Hippocampal formation (tissue), 2 donors: Measurements from ENCODE around the gene CEACAM21.
"Not testable (repeated sequence)": the region's sequence is repeated elsewhere in the genome, so short reads cannot be mapped to it uniquely, and the experiment has no call there.

Experiments used
- DNase-seq, 2 donors: peaks; one replicate each; lab custom pipeline; 2025; lab: John Stamatoyannopoulos, UW

Gene CEACAM21

DNA sequence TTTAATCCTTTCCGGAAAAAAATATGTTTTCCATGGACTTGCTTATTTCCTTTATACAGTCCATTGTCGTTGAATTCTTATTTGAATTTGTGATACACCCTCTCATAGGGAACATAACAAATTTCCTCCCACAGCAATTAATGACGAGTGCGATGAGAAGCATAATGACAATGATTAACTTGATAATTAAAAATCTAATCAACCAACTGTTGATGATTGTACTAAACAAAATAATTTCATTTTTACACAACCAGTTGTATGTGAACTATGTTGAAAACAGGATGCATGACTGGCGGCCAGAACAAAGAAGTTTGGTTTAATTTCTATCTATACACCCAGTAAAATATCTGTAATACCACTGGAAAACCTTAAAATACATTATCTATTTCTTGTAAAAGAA is 26.1 kb upstream of the CEACAM21 start:
- DNase-seq = no peak

DNA sequence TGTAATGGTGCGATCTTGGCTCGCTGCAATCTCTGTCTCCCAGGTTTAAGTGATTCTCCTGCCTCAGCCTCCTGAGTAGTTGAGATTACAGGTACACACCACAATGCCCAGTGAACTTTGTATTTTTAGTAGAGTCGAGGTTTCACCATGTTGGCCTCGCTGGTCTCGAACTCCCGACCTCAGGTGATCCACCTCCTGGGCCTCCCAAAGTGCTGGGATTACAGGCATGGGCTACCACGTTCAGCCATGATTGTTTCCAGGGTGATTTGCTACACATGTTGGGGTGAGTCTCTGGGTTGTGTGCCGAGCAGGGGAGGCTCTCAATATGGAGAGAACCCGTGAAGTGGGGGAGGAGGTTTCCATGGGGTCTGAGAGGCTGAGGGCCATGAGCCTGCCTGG is 24.8 kb upstream of the CEACAM21 start:
- DNase-seq = no peak

DNA sequence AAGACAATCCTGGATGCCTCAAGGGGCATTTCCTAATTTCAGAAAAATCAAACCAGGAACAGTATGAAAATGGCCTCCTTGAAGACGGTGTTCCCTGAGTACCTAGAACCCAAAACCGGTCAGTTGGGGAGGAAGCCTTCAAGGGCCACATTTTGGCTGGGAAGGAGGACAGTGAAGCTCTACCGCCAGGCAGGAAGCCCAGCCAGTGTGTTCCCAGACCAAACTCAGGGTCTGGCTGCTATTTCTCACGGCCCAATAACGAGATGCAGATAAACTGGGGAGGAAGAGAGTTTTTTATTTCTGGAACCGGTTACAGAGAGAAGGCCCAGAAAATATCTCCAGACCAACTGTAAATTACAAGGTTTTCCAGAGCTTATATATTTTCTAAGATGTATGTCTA is 24.3 kb upstream of the CEACAM21 start:
- no peak for DNase-seq

DNA sequence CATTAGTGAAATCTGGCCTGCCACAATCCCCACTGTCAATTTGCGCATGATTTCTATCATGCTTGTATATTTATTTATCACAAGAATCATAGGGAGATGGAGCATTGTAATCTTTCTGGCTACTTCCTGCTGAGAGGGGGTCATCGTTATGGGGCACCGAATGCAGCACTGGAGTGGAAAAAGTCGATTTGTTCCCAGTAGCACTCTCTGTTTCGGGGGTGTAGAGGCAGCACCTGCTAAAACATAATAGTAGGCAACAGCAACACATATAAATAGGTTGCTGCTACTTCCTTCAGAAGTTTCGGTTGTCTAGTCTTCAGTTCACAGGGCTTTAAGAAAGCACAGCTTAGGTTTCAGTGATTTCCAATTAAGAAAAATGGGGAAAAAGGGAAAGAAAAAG is 23.4 kb upstream of the CEACAM21 start:
- DNase-seq = no peak

DNA sequence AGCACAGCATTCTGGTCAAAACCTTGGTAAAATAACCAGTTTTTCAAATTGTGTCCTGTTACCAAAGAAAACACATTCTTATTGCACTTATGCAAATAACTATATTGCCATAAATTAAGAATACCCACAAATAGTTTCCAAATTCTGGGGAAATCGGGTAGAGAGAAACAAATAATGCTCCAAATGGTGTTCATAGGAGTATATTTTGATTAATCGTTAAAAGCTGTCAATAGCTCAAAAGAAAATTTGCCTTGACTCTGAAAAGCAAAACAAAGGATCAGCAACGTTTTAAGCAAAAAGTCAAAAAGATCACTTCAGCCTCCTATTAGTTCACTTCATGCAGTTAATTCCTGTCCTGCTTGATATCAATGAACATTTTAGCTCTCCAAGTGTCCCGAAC is 22.2 kb upstream of the CEACAM21 start:
- no peak for DNase-seq

DNA sequence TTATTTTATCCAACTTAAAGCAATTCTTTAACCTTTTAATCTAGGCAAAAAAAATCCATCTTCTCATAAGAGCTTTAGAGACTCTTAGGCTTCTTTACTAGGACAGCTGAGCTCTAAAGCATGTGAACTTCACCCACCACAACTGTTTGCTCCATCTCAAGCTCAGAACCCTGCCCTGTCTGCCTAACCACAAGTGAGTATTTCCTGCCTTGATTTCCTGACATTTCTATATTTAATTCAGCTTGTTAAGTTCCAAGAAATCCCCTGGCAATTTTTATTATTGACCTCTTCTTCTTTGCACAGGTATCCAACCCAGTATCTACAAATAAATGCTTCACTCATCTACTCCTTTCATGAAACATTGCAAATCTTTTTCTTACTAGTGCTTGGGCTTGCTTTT is 21.1 kb upstream of the CEACAM21 start:
- no peak for DNase-seq

DNA sequence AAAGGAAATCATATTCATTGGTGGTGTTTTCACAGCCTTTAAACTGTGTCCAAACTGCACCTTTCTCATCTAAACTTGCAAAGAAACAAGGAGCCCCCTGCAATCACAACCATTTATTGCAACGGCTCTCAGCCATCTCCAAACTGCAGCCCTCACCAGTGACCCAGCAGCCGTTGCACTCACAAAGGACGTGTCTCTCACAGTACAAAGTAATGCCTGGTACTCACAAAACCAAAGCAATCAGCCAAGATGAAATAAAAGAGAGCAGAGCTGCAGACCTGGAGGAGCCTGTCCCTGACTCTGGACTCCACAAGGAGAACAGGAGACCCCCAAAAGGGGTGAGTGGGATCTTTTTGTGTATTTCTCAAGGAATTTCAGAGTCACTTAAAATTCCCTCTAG is 20.2 kb upstream of the CEACAM21 start:
- no peak for DNase-seq

DNA sequence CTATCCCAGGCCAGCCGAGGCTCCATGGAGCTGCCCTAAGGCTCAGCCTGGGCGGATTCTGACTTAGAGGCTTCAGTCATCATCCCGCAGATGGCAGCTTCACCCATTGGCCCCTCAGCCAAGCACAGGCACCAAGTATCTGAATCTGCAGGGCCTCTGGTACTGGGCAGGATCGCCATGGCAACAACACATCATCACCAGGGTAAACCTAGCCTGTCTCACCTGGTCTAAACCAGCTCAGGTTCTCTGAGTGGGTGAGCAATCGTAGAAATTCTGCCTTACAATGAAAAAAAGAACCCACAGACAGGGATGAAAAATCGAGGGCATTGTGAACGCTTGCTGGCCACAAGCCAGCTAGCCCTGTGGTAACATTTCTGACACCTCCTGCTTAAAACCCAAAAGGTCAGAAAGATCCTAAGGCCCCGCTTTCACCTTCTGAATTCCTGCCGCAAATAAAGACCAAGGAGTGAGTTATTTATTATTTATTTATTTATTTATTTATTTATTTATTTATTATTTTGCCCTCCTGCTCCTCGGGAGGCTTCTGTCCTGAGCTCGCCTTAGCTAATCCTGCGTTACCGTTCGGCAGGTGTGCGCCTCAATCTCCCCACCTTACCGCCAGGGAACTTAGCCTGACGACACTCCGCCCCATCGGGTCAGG is 12.0 kb upstream of the CEACAM21 start:
- no peak for DNase-seq

GRCh38 chr19:41564515-41565378 is 11.2 kb upstream of the CEACAM21 start:
- no peak for DNase-seq

- DNase-seq = no peak
These were observed 10.6 kb upstream of the CEACAM21 start for GRCh38 chr19:41565379-41565720.

DNA sequence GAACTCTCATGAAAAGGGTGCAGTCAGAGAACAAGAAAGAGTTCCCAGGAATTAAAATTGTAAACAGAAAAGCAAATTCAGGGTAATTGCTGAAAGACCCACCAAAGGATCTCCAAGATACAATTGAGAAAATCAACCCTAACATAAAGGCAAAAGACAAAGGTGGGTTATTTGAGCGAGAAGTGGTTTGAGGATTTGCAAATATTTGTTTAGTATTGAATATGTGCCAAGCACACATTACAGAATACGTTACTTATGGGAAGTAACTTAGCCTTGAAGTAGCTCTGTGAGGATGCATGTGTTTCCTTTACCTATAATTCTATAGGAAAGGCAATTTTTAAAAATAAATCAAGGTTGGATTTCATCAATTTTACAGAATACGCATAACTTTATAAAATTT is 10.0 kb upstream of the CEACAM21 start:
- no peak for DNase-seq

DNA sequence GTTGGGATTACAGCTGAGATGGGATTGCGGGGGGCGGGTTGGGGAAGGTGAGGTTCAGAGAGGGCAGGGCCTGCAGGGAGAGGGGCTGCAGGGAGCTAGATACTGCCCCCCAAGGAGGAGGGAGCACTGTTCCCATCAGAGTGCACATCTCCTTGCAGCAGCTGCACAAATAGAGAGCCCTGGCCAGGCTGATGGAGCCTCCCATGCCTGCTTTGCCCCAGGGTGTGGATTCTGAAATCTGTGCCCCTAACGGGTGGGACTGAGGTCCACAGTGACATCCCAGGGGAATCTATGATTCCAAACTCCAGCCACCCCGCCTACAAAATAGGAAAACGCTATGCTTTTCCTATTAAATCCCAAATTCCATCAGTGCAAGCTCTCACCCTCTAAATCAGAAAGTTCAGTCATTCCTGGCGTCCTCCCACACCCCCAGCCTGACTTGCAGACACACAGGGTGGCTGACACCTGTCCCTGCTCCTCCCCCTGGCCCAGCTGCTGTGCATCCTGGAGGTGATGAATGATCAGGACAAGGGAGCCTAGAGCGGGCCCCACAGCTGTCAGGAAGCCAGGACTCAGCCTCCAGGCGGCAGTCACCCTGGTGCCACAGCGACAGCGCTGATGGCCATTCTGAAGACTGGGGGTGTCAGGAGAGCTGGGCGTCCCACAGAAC is 6.3 kb upstream of the CEACAM21 start:
- no peak for DNase-seq

DNA sequence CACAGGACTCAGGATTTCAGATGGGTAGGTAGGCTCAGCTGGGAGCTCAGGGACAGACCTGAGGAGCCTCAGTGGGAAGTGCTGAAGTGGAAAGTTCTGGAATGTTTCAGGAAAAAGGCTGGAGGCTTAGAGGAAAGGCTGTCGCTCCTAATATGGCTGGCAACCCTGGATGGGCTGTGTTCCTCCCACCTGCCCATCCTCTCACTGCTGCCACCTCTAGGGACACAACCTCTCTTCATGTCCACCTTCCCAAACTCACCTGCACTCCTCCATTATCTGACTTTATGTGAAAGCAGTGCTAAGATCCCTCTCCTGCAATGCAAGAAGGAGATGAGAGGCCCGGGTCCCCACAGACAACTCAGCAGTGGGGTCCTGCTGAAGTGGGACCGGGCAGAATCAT is 5.8 kb upstream of the CEACAM21 start:
- DNase-seq = no peak

- DNase-seq = peak; percentile 21 to 23
These were observed 5.3 kb upstream of the CEACAM21 start for GRCh38 chr19:41570639-41571112.

- DNase-seq = no peak
These were observed 1.3 kb downstream of the CEACAM21 start for GRCh38 chr19:41577144-41577830.

- DNase-seq = no peak
These were observed 1.9 kb downstream of the CEACAM21 start for GRCh38 chr19:41577833-41578232.

DNA sequence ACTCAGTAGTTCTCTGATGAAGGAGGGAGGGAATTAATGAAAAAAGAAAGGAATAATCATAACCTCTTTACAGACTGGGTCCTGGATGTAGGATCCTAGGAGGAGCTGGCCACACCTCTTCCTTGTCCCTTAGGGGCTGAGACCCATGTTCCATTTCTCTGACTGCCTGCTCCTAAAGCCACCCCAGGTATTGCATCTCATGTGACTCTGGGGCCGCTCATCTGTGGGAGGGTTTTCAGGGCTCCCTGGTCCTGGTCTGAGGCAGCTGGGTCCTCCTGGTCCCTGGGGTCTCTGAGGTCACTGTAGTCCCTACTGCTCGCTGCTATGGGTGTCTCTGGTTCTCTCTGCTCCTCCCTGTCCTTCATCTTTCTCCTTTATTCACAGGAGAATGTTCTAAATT is 2.9 kb downstream of the CEACAM21 start:
- DNase-seq = no peak

GRCh38 chr19:41581068-41581467 is 5.1 kb downstream of the CEACAM21 start:
- DNase-seq = not testable (repeated sequence)

DNA sequence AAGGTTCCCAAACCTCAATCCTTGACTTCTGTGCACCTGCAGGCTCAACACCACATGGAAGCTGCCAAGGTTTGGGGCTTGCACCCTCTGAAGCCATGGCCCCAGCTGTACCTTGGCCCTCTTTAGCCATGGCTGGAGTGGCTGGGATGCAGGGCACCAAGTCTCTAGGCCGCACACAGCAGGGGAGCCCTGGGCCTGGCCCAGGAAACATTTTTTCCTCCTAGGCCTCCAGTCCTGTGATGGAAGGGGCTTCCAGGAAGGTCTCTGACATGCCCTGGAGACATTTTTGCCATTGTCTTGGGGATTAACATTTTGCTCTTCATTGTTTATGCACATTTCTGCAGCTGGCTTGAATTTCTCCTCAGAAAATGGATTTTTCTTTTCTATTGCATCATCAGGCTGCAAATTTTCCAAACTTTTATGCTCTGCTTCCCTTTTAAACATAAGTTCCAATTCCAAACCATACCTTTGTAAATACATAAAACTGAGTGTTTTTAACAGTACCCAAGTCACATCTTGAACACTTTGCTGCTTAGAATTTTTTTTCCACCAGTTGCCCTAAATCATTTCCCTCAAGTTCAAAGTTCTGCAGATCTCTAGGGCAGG is 6.7 kb downstream of the CEACAM21 start:
- not testable (repeated sequence) for DNase-seq

GRCh38 chr19:41584260-41584810 is 8.4 kb downstream of the CEACAM21 start:
- DNase-seq = no peak

- no peak for DNase-seq
These were observed 9.0 kb downstream of the CEACAM21 start for GRCh38 chr19:41584931-41585330.

- no peak for DNase-seq
These were observed 10.1 kb downstream of the CEACAM21 start for GRCh38 chr19:41586064-41586463.
